ENCODE measurements around the gene POLD2.

The POLD2 gene

DNA sequence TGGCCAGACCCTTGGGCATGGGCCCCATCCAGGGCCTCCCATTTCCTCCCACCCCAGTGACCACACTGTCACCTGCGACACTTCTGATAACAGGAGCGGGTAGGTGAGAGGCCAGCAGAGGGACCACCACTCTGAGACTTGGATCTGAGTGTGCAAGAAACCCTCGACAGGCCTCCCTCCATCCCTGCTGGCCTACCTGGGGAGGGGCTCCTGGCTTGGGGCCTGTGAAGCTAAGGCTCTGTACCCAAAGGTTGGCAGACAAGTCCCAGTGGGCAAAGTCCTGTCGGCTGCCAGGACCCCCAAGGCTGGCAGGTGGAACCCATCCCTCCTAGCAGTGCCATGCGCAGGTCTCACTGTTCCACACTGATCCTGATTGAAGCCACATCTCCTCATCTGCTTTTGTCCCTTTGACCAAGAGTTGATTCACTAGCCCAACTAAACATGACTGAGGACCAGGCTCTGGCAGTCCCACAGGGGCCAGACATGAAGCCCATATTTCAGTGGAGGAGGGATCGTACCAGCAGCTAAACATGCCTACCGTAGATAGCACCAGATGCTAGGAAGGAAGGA is 56.8 kb downstream of the POLD2 start:
- no peak for TF ChIP-seq CTCF (IDR thresholded peaks at IDR 0.05; ENCODE audit: low read depth, low read length)
- Histone ChIP-seq H3K4me3 (ENCODE audit: low read depth, low read length) (no peak overlapping the region), H3K27me3 (no peaks in the 10 kb centered on the region), H3K4me1 (peaks cover 14% of the 10 kb centered on the region), H3K36me3 (no peaks in the 10 kb centered on the region), H3K9me3 (no peaks in the 10 kb centered on the region)
- no peak for DNase-seq

- H3K4me1 ChIP-seq = peaks cover 14% of the 10 kb centered on the region
- H3K27me3 ChIP-seq = no peaks in the 10 kb centered on the region
- no peak for TF ChIP-seq CTCF (IDR thresholded peaks at IDR 0.05; ENCODE audit: low read depth, low read length)
- H3K9me3 ChIP-seq = no peaks in the 10 kb centered on the region
- 0 out of 2 replicates have a peak, but pooled peaks cover under 1% of the 10 kb centered on the region for H3K36me3 ChIP-seq
- peak overlapping the region; percentile 66; the same call in 1 of the 2 replicates for H3K4me3 ChIP-seq (ENCODE audit: low read depth, low read length)
- DNase-seq = no peak
Observed at GRCh38 chr7:44066111-44066460, 57.3 kb downstream of the POLD2 start.

GRCh38 chr7:44065431-44066110 is 57.8 kb downstream of the POLD2 start, which contains the start of gene PGAM2:
Gene PGAM2 (minus strand): TSS chr7:44065567. CDS start chr7:44065529, 38 bp downstream.
- H3K9me3 ChIP-seq = no peaks in the 10 kb centered on the region
- H3K4me1 ChIP-seq = peaks cover 14% of the 10 kb centered on the region
- TF ChIP-seq CTCF (IDR thresholded peaks at IDR 0.05; ENCODE audit: low read depth, low read length) = no peak
- 0 out of 2 replicates have a peak, but pooled peaks cover 2% of the 10 kb centered on the region for H3K36me3 ChIP-seq
- no peaks in the 10 kb centered on the region for H3K27me3 ChIP-seq
- peak within 1 kb of the TSS; percentile 66 for H3K4me3 ChIP-seq (ENCODE audit: low read depth, low read length)
- peak; percentile 77 for DNase-seq

GRCh38 chr7:44064791-44065430 is 58.4 kb downstream of the POLD2 start:
- no peaks in the 10 kb centered on the region for H3K27me3 ChIP-seq
- H3K4me1 ChIP-seq = peaks cover 14% of the 10 kb centered on the region
- TF ChIP-seq CTCF (IDR thresholded peaks at IDR 0.05; ENCODE audit: low read depth, low read length) = no peak
- DNase-seq = peak; percentile 48
- peaks cover 7% of the 10 kb centered on the region for H3K36me3 ChIP-seq
- peak overlapping the region; percentile 66 for H3K4me3 ChIP-seq (ENCODE audit: low read depth, low read length)
- no peaks in the 10 kb centered on the region for H3K9me3 ChIP-seq

All from BE2C (cell line).